Peyer's patch (tissue), 4 donors: Measurements from ENCODE around the gene ASL. TPM values are rescaled to one million over a fixed set of nuclear protein-coding genes. Genes with fewer than 3 reads are reported as not detected.

ENCODE experiments used
- DNase-seq, 3 donors: peaks; one replicate each; pipeline ENCODE4 v3.0.0-alpha.2; 2017 to 2019
- H3K27ac ChIP-seq, 4 donors: fragments of 200-600 bp; sonication (generic); one replicate each; pipeline ENCODE4 v1.5.1; 2016 to 2019
- H3K27me3 ChIP-seq, 2 donors: fragments of 200-600 bp; sonication (generic); one replicate each; pipeline ENCODE4 v1.5.1; 2019
- H3K36me3 ChIP-seq, 3 donors: fragments of 200-600 bp; sonication (generic); one replicate each; pipeline ENCODE4 v1.5.1; 2016 to 2019
- H3K4me1 ChIP-seq, 4 donors: fragments of 200-600 bp; sonication (generic); one replicate each; pipeline ENCODE4 v1.5.1; 2016 to 2019
- H3K4me3 ChIP-seq, 4 donors: fragments of 200-600 bp; sonication (generic); 1 replicate in 3 of 4; 2 replicates in 1 of 4; pipeline ENCODE4 v1.5.1; 2016 to 2019; ENCODE audit warnings: mild to moderate bottlenecking in 1 of 4
- H3K9me3 ChIP-seq, 4 donors: fragments of 200-600 bp; sonication (generic); one replicate each; pipeline ENCODE4 v1.5.1; 2016 to 2019; ENCODE audit warnings: mild to moderate bottlenecking in 1 of 4
- CTCF ChIP-seq, 6 experiments: fragments of 450-650 bp in 4 of 6; fragments of 200-600 bp in 2 of 6; sonication (generic) in 1 of 6; IDR thresholded peaks; one replicate each; pipeline ENCODE4 v1.5.1; 2017 to 2019; ENCODE audit warnings: antibody characterized with exemption in 6 of 6, mild to moderate bottlenecking in 3 of 6, moderate library complexity in 1 of 6
- POLR2A ChIP-seq, 2 donors: fragments of 450-650 bp; IDR thresholded peaks; one replicate each; pipeline ENCODE4 v1.5.1; 2017; ENCODE audit warnings: antibody characterized with exemption in 2 of 2, mild to moderate bottlenecking in 2 of 2, moderate library complexity in 2 of 2
- total RNA-seq, 4 donors: library from RNA; depleted of rRNA; stranded (reverse); fragments of >200 nt; gene quantifications; one replicate each; pipeline ENCODE4 v1.1.0, GENCODE V29; 2016

ASL gene
- total RNA-seq, 4 donors from 2014 or later: 48.7 to 178 (median 137) TPM

DNA sequence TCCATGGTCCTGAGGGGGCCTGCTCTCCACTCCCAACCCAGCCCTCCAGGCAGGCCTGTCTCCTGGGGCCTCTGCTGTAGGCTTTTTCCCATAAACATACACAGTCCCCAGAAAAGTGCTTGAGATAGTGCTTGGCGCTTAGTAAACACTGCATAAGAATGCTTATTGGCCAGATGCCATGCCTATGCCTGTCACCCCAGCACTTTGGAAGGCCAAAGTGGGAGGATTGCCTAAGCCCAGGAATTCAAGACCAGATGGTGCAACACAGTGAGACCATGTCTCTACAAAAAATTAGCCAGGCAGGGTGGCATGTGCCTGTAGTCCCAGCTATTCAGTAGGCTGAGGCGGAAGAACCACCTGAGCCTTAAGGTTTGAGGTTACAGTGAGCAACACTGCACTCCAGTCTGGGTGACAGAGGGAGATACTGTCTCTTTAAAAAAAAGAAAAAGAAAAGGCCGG lies 24.6 kb upstream of the ASL start:
- H3K9me3 ChIP-seq: no peaks in the 10 kb centered on the region
- no peak overlapping the region for H3K4me3 ChIP-seq
- peaks cover 0 to 8% (median 0%) of the 10 kb centered on the region in 4 donors for H3K4me1 ChIP-seq
- no peaks in the 10 kb centered on the region for H3K36me3 ChIP-seq
- no peak for DNase-seq
- no peaks in the 10 kb centered on the region for H3K27me3 ChIP-seq
- H3K27ac ChIP-seq: no peak overlapping the region
- TF ChIP-seq POLR2A (IDR thresholded peaks at IDR 0.05) (no peak), CTCF (IDR thresholded peaks at IDR 0.05) (no peak)

- no peak overlapping the region for H3K4me3 ChIP-seq
- H3K4me1 ChIP-seq: peaks cover 0 to 8% (median 0%) of the 10 kb centered on the region in 4 donors
- H3K27ac ChIP-seq: no peak overlapping the region
- TF ChIP-seq CTCF (IDR thresholded peaks at IDR 0.05): no peak
- TF ChIP-seq POLR2A (IDR thresholded peaks at IDR 0.05): no peak
- H3K9me3 ChIP-seq: no peaks in the 10 kb centered on the region
- H3K27me3 ChIP-seq: no peaks in the 10 kb centered on the region
- H3K36me3 ChIP-seq: no peaks in the 10 kb centered on the region
- DNase-seq: no peak
Measured at GRCh38 chr7:66052447-66052846, 23.2 kb upstream of the ASL start.

DNA sequence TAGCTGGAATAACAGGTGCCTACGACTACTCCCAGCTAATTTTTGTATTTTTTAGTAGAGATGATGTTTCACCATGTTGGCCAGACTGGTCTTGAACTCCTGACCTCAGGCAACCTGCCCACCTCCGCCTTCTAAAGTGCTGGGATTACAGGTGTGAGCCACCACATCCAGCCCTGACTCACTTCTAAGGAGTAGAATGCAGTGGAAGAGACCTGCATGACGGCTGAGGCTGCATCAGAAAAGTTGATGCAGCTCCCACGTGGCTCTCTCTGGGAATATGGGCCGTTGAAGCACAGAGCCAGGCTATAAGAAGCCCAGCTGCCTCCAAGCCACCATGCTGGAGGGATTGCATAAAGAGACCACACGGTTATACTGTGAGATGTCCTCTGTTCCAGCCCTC lies 21.6 kb upstream of the ASL start:
- TF ChIP-seq CTCF (IDR thresholded peaks at IDR 0.05) (no peak), POLR2A (IDR thresholded peaks at IDR 0.05) (no peak)
- Histone ChIP-seq H3K4me3 (no peak overlapping the region), H3K9me3 (no peaks in the 10 kb centered on the region), H3K27me3 (no peaks in the 10 kb centered on the region), H3K36me3 (no peaks in the 10 kb centered on the region), H3K4me1 (peaks cover 0 to 8% (median 0%) of the 10 kb centered on the region in 4 donors), H3K27ac (no peak overlapping the region)
- no peak for DNase-seq

DNA sequence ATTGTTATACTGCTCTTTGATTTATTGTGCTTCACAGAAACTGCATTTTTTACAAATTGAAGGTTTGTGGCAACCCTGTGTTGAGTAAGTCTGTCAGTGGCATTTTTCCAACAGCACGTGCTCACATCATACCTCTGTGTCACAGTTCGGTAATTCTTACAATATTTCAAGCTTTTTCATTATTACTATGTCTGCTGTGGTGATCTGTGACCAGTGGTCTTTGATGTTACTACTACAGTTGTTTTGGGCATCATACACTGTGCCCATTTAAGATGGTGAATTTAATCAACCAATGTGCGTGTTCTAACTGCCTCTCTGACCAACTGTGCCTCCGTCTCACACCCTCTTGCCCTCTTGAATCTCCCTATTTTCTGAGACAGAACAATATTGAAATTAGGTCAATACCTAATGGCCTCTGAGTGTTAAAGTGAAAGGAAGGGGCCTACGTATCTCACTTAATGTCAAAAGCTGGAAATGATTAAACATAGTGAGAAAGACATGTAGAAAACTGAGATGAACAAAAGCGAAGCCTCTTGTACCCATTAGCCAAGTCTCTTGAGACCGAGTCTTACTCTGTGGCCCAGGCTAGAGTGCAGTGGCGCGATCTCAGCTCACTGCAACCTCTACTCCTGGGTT lies 20.2 kb upstream of the ASL start:
- no peak for DNase-seq
- no peaks in the 10 kb centered on the region for H3K9me3 ChIP-seq
- H3K36me3 ChIP-seq: no peaks in the 10 kb centered on the region
- peaks cover 0 to 8% (median 0%) of the 10 kb centered on the region in 4 donors for H3K4me1 ChIP-seq
- H3K4me3 ChIP-seq: no peak overlapping the region
- no peaks in the 10 kb centered on the region for H3K27me3 ChIP-seq
- H3K27ac ChIP-seq: no peak overlapping the region
- TF ChIP-seq CTCF (IDR thresholded peaks at IDR 0.05): no peak
- TF ChIP-seq POLR2A (IDR thresholded peaks at IDR 0.05): no peak

DNA sequence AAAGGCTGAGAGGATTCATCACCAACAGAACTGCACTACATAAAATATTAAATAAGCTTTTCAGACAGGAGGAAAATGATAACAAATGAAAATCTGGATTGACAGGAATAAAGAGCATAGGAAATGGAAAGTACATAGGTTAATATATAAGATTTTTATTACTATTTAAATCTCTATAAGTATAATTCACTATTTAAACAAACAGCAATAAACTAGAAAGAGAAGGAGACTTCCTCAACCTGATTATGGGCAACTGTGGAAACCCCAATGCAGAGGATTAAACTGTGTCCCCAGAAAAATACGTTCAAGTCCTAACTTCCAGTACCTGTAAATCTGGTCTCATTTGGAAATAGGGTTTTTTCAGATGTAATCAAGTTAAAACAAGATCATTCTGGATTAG lies 14.8 kb upstream of the ASL start:
- Histone ChIP-seq H3K36me3 (no peaks in the 10 kb centered on the region), H3K9me3 (no peaks in the 10 kb centered on the region), H3K27me3 (no peaks in the 10 kb centered on the region), H3K4me1 (no peaks in the 10 kb centered on the region), H3K27ac (no peak overlapping the region), H3K4me3 (no peak overlapping the region)
- no peak for DNase-seq
- TF ChIP-seq CTCF (IDR thresholded peaks at IDR 0.05): no peak
- TF ChIP-seq POLR2A (IDR thresholded peaks at IDR 0.05): no peak
